ENCODE measurements around the gene PAN3. TPM values are rescaled to one million over a fixed set of nuclear protein-coding genes. Genes with fewer than 3 reads are reported as not detected.

PAN3 gene
- total RNA-seq, 2 experiments from 2014 or later = 26.0 to 28.3 TPM

DNA sequence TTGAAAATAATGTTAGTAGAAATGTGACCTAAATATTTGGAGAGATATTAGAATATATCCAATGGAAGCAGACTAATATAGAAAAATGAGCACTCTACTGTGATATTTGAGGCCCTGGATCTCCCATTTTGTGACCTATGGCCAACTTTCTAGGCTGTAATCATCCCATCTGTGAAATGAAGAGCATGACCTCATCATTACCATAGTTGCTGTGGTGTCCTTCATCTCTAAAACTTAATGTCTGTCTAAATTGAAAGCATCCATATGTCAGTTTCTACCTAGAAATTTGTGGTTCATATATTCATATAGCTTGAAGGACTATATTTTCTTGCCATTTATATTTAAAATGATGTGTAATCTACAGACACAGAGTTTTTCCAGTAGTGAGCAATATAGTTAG is 41.6 kb downstream of the PAN3 start:
- Mint-ChIP-seq H3K4me3 (no peak overlapping the region), H3K27ac (no peak overlapping the region), H3K4me1 (ENCODE audit: low read depth) (peaks cover 21% of the 10 kb centered on the region), H3K9me3 (no peaks in the 10 kb centered on the region), H3K36me3 (peaks cover 16% of the 10 kb centered on the region), H3K27me3 (no peaks in the 10 kb centered on the region)
- POLR2A ChIA-PET = interaction anchor here (0.6 kb wide), 1 partner anchor 1140 kb away, joined by 4 read pairs; no protein-coding TSS in a partner anchor
- CTCF ChIA-PET = no interaction called here
- DNase-seq = no peak
- intact Hi-C loops (cut with micrococcal nuclease) = no loop called here

DNA sequence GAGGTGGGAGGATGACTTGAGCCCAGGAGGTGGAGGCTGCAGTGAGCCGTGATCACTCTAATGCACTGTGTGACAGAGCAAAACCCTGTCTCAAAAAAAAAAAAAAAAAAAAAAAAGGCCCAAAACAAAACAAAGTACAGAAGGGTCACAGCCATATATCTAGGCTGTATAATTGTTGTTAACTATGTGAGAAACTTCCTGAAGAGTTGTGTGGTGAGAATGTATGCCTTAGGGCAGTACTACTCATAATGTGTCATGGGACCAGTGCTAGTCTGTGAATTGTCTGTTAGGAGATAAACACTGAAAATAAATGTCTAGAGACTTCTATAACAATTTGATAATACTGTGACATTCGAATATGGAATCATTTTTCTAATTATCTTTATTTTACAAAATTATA is 43.1 kb downstream of the PAN3 start:
- Mint-ChIP-seq H3K27me3 (no peaks in the 10 kb centered on the region), H3K9me3 (no peaks in the 10 kb centered on the region), H3K36me3 (peaks cover 10% of the 10 kb centered on the region), H3K4me3 (no peak overlapping the region), H3K4me1 (ENCODE audit: low read depth) (peaks cover 21% of the 10 kb centered on the region), H3K27ac (no peak overlapping the region)
- ChIA-PET CTCF (no interaction called here), POLR2A (no interaction called here)
- intact Hi-C loops (cut with micrococcal nuclease) = no loop called here
- no peak for DNase-seq

DNA sequence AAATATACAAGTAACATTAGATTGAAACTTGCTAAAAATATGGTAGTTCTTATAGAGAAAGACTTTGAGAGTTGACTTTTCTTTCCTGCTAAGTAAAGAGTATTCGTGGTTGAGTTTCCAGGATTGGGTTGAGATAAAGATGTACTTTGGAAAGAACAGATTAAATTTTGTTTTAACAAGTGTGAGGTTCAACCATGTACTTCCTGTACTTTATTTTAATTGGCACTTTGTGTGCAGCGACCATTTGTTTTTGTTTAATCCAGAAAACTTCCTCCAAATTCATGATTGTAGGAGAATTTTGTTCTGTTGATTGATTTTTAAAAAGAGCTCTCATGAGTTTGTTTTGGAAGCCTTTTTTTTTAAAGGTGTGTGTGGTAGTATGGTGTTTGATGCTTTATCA is 46.9 kb downstream of the PAN3 start:
- Mint-ChIP-seq H3K4me3 (no peak overlapping the region), H3K4me1 (ENCODE audit: low read depth) (peaks cover 17% of the 10 kb centered on the region), H3K9me3 (no peaks in the 10 kb centered on the region), H3K27ac (no peak overlapping the region), H3K36me3 (peaks cover 4% of the 10 kb centered on the region), H3K27me3 (no peaks in the 10 kb centered on the region)
- intact Hi-C loops (cut with micrococcal nuclease) = no loop called here
- CTCF ChIA-PET = no interaction called here
- POLR2A ChIA-PET = no interaction called here
- DNase-seq = no peak

DNA sequence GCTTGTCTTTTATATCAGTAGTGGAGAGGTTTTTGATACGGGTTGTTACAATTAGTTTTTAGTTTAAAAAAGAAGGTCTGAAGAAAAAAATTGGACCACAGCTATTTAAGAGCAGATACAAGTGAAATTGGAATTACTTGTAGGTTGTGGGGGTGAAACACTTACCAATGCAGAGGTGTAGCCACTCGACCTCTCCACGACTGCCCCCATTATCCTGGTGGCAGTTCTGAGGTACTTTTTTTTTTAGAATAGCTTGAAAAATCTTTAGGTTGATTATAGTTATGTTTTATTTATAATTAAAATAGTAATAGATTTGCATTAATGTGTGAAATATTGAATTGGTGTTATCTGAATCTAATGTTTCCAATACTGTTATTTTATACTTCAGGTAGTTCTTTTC is 60.7 kb downstream of the PAN3 start:
- Mint-ChIP-seq H3K9me3 (no peaks in the 10 kb centered on the region), H3K4me1 (ENCODE audit: low read depth) (peaks cover 11% of the 10 kb centered on the region), H3K27ac (no peak overlapping the region), H3K27me3 (no peaks in the 10 kb centered on the region), H3K36me3 (peaks cover 20% of the 10 kb centered on the region), H3K4me3 (no peak overlapping the region)
- DNase-seq = no peak
- ChIA-PET POLR2A (no interaction called here), CTCF (no interaction called here)
- intact Hi-C loops (cut with micrococcal nuclease) = no loop called here

DNA sequence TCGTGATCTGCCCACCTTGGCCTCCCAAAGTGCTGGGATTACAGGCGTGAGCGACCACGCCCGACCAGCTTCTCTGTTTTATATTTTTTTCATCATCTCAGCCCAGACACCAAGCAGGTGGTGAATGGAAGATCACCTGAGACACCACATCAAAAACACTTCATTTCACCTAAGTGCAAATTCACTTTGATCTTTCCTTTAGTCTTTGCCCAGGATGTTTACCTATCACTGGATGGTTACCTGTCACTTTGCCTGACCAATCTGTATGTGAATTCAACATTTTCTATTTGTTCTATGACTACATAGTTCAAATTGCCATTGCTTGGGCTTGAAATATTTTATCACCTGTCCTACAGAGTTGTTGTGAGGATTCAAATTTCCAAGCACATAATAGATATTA is 65.7 kb downstream of the PAN3 start:
- peaks cover 32% of the 10 kb centered on the region for H3K4me1 Mint-ChIP-seq (ENCODE audit: low read depth)
- H3K9me3 Mint-ChIP-seq = no peaks in the 10 kb centered on the region
- ChIA-PET CTCF (no interaction called here), POLR2A (no interaction called here)
- peaks cover 26% of the 10 kb centered on the region for H3K36me3 Mint-ChIP-seq
- H3K27me3 Mint-ChIP-seq = no peaks in the 10 kb centered on the region
- no peak for DNase-seq
- intact Hi-C loops (cut with micrococcal nuclease) = loop anchor here (10.0 kb wide), 1 partner anchor 159 kb away; no protein-coding TSS in a partner anchor
- H3K4me3 Mint-ChIP-seq = no peak overlapping the region
- H3K27ac Mint-ChIP-seq = no peak overlapping the region

DNA sequence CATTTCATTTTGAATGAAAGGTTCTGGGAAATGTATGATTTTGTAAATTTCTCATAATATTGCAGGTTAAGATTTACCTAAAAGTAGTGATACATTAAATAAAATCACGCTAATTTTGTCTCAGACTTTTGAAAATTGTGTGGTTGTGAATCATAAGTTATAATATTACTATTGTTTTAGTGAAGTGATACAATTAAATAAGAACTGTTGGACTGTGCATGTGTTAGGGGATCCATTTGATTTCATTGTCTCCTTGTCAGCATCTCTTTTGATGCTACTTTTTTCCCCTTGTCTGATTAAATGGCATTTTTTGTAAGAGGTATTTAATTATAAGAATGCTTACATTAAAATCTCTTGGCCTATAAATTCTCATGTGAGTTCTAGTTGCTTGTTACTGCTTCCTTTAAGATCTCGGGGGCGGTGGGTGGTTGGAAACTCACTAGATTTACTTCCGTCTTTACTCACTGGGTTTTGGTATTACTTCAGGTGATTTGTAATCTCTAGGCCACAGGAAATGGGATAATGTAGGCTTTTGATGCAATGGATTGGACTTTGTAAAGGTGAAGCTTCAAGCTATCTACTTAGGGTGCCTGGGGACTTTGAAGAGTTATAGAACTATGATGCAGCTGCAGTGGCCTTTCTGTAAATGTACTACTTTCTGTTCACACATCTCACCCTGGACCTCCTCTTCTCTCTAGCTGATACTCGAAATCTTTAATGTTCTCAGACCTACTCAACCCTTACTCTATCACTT is 66.5 kb downstream of the PAN3 start:
- Mint-ChIP-seq H3K27ac (no peak overlapping the region), H3K4me1 (ENCODE audit: low read depth) (peaks cover 32% of the 10 kb centered on the region), H3K4me3 (no peak overlapping the region), H3K27me3 (no peaks in the 10 kb centered on the region), H3K36me3 (peaks cover 26% of the 10 kb centered on the region), H3K9me3 (no peaks in the 10 kb centered on the region)
- CTCF ChIA-PET = no interaction called here
- POLR2A ChIA-PET = interaction anchor here (0.9 kb wide), 1 partner anchor 57 kb away, joined by 3 read pairs; no protein-coding TSS in a partner anchor
- intact Hi-C loops (cut with micrococcal nuclease) = loop anchor here (1.0 to 10.0 kb wide), 3 partner anchors 62 to 160 kb away; no protein-coding TSS in a partner anchor
- DNase-seq = peak; percentile 77

DNA sequence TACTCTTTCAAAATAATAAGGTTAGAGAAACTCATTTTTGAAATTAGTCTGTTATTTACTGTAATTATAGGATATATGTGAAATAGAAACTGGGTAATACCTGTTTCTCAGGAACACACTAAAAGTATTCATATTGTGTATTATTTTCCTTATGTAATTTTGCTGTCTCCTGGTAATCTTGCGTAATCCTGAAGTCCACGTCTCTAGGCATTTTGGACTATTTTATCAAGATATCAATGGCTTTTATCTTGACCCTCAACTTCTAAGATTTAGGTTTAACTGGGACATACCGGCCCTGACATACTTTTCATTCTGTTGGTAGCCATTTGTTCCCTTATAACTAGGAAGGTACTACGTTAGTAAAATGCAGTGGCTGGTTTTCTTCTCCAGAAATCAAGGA is 80.3 kb downstream of the PAN3 start:
- H3K27me3 Mint-ChIP-seq = no peaks in the 10 kb centered on the region
- DNase-seq = no peak
- no peak overlapping the region for H3K4me3 Mint-ChIP-seq
- ChIA-PET POLR2A (no interaction called here), CTCF (no interaction called here)
- intact Hi-C loops (cut with micrococcal nuclease) = no loop called here
- H3K9me3 Mint-ChIP-seq = no peaks in the 10 kb centered on the region
- peaks cover 12% of the 10 kb centered on the region for H3K4me1 Mint-ChIP-seq (ENCODE audit: low read depth)
- H3K27ac Mint-ChIP-seq = no peak overlapping the region
- peaks cover 13% of the 10 kb centered on the region for H3K36me3 Mint-ChIP-seq

DNA sequence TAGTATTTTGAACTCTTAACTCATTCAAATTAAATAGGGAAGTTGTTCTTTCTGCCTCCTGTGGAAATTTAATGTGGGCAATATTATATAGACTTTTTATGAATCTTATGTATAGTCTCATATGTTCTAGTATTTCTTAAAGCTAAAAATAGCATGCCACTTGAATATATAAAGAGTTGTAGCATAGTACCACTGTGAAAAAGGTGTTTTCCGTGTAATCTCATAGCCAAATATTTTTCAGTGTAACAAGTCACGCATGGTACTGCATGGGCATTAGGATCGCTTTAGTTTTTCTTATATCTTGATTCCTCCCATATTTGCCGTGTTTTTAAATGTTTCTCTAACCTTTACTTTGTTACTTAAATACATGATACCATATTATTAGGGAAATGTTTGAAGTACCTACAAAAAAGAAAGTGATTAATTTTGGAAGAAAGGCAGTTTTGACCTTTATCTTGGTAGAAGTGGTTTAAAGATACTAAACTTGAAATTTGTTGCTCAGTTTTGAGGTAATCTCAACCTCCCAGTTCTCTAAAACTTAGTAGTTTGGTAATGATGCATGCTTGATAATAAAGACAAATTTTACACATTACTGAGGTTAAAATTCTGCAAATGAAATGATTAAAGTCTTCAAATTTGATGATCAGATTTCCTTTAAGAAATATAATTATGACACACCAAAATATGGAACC is 81.2 kb downstream of the PAN3 start:
- intact Hi-C loops (cut with micrococcal nuclease) = no loop called here
- POLR2A ChIA-PET = no interaction called here
- Mint-ChIP-seq H3K27me3 (no peaks in the 10 kb centered on the region), H3K4me1 (ENCODE audit: low read depth) (peaks cover 12% of the 10 kb centered on the region), H3K27ac (no peak overlapping the region), H3K9me3 (no peaks in the 10 kb centered on the region), H3K4me3 (no peak overlapping the region), H3K36me3 (peaks cover 10% of the 10 kb centered on the region)
- no peak for DNase-seq
- CTCF ChIA-PET = no interaction called here

DNA sequence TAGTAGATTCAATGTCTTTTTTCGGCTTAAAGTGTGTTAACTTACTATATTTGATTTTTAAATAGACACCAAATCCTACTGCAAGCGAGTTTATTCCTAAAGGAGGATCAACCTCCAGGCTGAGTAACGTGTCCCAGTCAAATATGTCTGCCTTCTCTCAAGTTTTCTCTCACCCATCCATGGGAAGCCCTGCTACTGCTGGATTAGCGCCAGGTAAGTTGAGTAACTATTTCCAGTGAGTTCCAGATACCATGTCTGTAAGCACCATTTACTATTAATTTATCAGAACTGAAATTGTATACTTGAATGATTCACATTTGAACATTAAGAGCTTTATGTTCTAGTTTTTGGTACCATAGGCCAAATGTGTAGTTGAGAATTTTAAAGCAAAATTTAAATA is 81.8 kb downstream of the PAN3 start:
- CTCF ChIA-PET = no interaction called here
- no peaks in the 10 kb centered on the region for H3K27me3 Mint-ChIP-seq
- no peak for DNase-seq
- POLR2A ChIA-PET = no interaction called here
- H3K36me3 Mint-ChIP-seq = peaks cover 7% of the 10 kb centered on the region
- H3K9me3 Mint-ChIP-seq = no peaks in the 10 kb centered on the region
- peaks cover 12% of the 10 kb centered on the region for H3K4me1 Mint-ChIP-seq (ENCODE audit: low read depth)
- intact Hi-C loops (cut with micrococcal nuclease) = no loop called here
- H3K4me3 Mint-ChIP-seq = no peak overlapping the region
- no peak overlapping the region for H3K27ac Mint-ChIP-seq

DNA sequence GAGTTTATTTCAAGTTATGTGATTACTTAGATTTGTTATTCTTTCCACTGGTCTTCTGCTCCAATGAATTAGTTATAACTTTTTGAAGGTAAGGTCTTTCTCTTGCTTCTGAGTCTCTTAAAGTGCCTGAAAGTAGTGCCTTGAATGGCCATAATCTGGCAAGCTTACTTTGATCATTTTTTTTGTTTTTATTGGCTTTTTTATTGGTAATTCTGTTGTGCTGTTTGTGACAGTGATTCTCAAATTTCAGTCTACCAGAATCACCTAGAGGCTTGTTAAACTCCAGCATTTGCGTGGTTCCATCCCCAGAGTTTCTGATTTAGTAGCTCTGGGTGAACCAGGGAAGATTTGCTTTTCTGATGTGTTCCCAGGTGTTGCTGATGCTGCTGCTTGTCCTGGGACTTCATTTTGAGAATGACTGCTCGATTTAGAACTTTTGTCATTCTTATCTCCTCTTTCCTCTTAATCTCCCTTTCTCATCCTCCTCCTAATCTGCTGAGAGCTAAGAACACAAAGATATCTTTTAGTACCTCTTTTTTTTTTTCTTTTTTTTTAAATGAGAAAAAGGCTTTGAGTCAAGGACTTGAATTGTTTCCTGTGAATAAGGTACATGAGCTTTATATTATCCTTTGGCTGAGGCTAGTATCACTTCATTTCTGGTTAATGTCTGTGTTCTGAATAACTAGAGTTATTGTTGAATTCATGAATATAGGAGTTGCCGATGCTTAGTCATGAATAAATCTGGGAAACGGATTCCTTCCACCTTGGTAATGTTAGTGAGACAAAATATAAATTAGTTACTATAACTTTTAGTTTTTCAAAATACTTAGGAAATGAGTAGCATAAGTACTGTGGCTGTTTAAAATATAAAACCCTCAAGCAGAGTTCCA is 91.4 kb downstream of the PAN3 start:
- Mint-ChIP-seq H3K27ac (no peak overlapping the region), H3K27me3 (no peaks in the 10 kb centered on the region), H3K36me3 (peaks cover 17% of the 10 kb centered on the region), H3K9me3 (no peaks in the 10 kb centered on the region), H3K4me1 (ENCODE audit: low read depth) (no peaks in the 10 kb centered on the region), H3K4me3 (no peak overlapping the region)
- intact Hi-C loops (cut with micrococcal nuclease) = no loop called here
- POLR2A ChIA-PET = interaction anchor here (1.2 kb wide), 1 partner anchor 20 kb away, joined by 4 read pairs; no protein-coding TSS in a partner anchor
- DNase-seq = no peak
- CTCF ChIA-PET = no interaction called here

DNA sequence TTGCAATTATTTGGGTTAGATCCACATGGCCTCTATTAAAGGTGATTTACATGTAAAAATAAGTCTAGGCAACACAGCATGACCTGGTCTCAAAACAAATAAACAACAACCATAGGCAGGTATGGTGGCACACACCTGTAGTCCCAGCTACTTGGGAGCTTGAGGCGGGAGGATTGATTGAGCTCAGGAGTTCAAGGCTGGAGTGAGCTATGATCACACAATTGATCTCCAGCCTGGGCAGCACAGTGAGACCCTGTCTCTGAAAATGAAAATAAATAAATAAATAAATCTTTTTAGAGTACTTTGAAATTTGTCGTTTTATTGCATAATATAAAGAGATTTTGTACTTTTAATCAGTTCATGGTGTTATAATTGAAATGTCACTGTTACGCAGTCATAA is 93.3 kb downstream of the PAN3 start:
- intact Hi-C loops (cut with micrococcal nuclease) = no loop called here
- peaks cover 21% of the 10 kb centered on the region for H3K36me3 Mint-ChIP-seq
- no peaks in the 10 kb centered on the region for H3K9me3 Mint-ChIP-seq
- H3K27ac Mint-ChIP-seq = no peak overlapping the region
- DNase-seq = no peak
- ChIA-PET CTCF (no interaction called here), POLR2A (no interaction called here)
- H3K4me1 Mint-ChIP-seq (ENCODE audit: low read depth) = no peaks in the 10 kb centered on the region
- H3K4me3 Mint-ChIP-seq = no peak overlapping the region
- H3K27me3 Mint-ChIP-seq = no peaks in the 10 kb centered on the region

DNA sequence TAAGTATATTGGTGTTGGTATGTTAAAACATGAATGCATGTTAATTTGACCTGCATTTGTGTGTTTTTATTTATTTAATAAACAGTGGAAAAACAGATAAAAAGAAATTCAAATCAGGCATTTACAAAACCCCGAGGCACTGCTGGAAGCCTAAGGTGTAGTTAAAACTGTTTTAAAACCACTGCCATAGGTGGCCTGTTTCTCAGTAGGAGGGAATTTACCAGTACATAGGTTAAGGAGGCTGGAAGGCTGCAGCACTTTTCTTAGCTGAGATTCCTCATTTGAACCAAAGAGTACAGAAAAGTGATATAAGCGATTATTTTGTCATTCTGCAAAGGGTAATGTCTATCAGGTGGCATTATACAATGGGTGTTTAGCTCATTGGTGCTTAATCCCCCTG is 99.6 kb downstream of the PAN3 start:
- Mint-ChIP-seq H3K36me3 (peaks cover 23% of the 10 kb centered on the region), H3K27me3 (no peaks in the 10 kb centered on the region), H3K4me3 (no peak overlapping the region), H3K27ac (no peak overlapping the region), H3K4me1 (ENCODE audit: low read depth) (no peaks in the 10 kb centered on the region), H3K9me3 (no peaks in the 10 kb centered on the region)
- ChIA-PET CTCF (interaction anchor here (1.1 kb wide), 1 partner anchor 10 kb away, joined by 3 read pairs; no protein-coding TSS in a partner anchor), POLR2A (no interaction called here)
- intact Hi-C loops (cut with micrococcal nuclease) = no loop called here
- DNase-seq = no peak
